HEK293 (cell line): ENCODE data around the gene TMED7.

Experiments
- CTCF ChIA-PET: fragments of 350-600 bp; formaldehyde crosslinking; extraction: SDS; loops from one replicate; lab custom pipeline; 2021; ENCODE audit warnings: antibody characterized with exemption; lab: Yijun Ruan, JAX
- POLR2A ChIA-PET: fragments of 300-600 bp; formaldehyde crosslinking; extraction: SDS; loops from one replicate; lab custom pipeline; 2020; ENCODE audit warnings: antibody characterized with exemption, inconsistent platforms; lab: Yijun Ruan, JAX
- H3K27ac ChIP-seq: fragments of 200-500 bp; sonication (Bioruptor generic); 2 replicates; pipeline ENCODE4 v1.5.1; 2014; ENCODE audit warnings: low read depth, low read length, control low read depth, inconsistent platforms; ENCODE audit errors: extremely low read depth
- H3K36me3 ChIP-seq, 2 experiments: fragments of 200-500 bp in 1 of 2; sonication (Bioruptor generic) in 1 of 2; 1 replicate in 1 of 2; 2 replicates in 1 of 2; pipeline ENCODE4 v1.5.1; 2014 to 2017; ENCODE audit warnings: inconsistent platforms in 2 of 2, low read length in 2 of 2; ENCODE audit not compliant: control insufficient read depth in 2 of 2, insufficient read depth in 1 of 2
- H3K4me1 ChIP-seq: fragments of 200-500 bp; sonication (Bioruptor generic); 2 replicates; pipeline ENCODE4 v1.5.1; 2014; ENCODE audit warnings: mild to moderate bottlenecking, low read length, inconsistent platforms; ENCODE audit not compliant: control insufficient read depth, insufficient read depth
- H3K4me3 ChIP-seq: 2 replicates; pipeline ENCODE4 v1.5.1; 2011; ENCODE audit warnings: low read depth, mild to moderate bottlenecking, control low read depth, low read length, moderate library complexity
- H3K9me3 ChIP-seq: fragments of 200-500 bp; sonication (Bioruptor generic); 2 replicates; pipeline ENCODE4 v1.5.1; 2014; ENCODE audit warnings: low read depth, low read length, inconsistent platforms; ENCODE audit not compliant: control insufficient read depth, insufficient read depth
- AEBP2 ChIP-seq: fragments of 450-650 bp; formaldehyde crosslinking; IDR thresholded peaks from 2 replicates; pipeline ENCODE4 v1.5.1; 2016; ENCODE audit warnings: missing biosample characterization, missing genetic modification characterization, borderline replicate concordance
- BCL11A ChIP-seq: fragments of 450-650 bp; formaldehyde crosslinking; IDR thresholded peaks from 2 replicates; pipeline ENCODE4 v1.5.1; 2016; ENCODE audit warnings: low read depth, missing biosample characterization, missing genetic modification characterization
- BCL11B ChIP-seq: fragments of 450-650 bp; formaldehyde crosslinking; IDR thresholded peaks from 2 replicates; pipeline ENCODE4 v1.5.1; 2016; ENCODE audit warnings: low read depth, missing biosample characterization, missing genetic modification characterization
- IKZF3 ChIP-seq: fragments of 450-650 bp; IDR thresholded peaks from 2 replicates; pipeline ENCODE4 v1.5.0; 2018; ENCODE audit warnings: missing biosample characterization, mild to moderate bottlenecking, missing genetic modification characterization, moderate library complexity
- OSR2 ChIP-seq: fragments of 450-650 bp; formaldehyde crosslinking; IDR thresholded peaks from 2 replicates; pipeline ENCODE4 v1.5.1; 2016; ENCODE audit warnings: missing biosample characterization, missing genetic modification characterization
- OVOL3 ChIP-seq: fragments of 450-650 bp; formaldehyde crosslinking; IDR thresholded peaks from 2 replicates; pipeline ENCODE4 v1.5.1; 2016; ENCODE audit warnings: missing biosample characterization, missing genetic modification characterization
- SETDB1 ChIP-seq: IDR thresholded peaks from one replicate; pipeline ENCODE4 v1.6.1; 2017; ENCODE audit warnings: mild to moderate bottlenecking, low read length, moderate library complexity, mixed read lengths; ENCODE audit not compliant: insufficient read length
- TSHZ1 ChIP-seq: fragments of 450-650 bp; formaldehyde crosslinking; IDR thresholded peaks from 2 replicates; pipeline ENCODE4 v1.5.1; 2016; ENCODE audit warnings: missing biosample characterization, missing genetic modification characterization, borderline replicate concordance
- ZBTB21 ChIP-seq: fragments of 450-650 bp; formaldehyde crosslinking; IDR thresholded peaks from 2 replicates; pipeline ENCODE4 v1.5.1; 2017; ENCODE audit warnings: missing biosample characterization, missing genetic modification characterization
- ZBTB48 ChIP-seq: fragments of 450-650 bp; formaldehyde crosslinking; IDR thresholded peaks from 2 replicates; pipeline ENCODE4 v1.5.1; 2016; ENCODE audit warnings: missing biosample characterization, missing genetic modification characterization
- ZFP41 ChIP-seq: fragments of 450-650 bp; formaldehyde crosslinking; IDR thresholded peaks from 2 replicates; pipeline ENCODE4 v1.5.1; 2016; ENCODE audit warnings: missing biosample characterization, missing genetic modification characterization, borderline replicate concordance
- ZFP69B ChIP-seq: fragments of 450-650 bp; formaldehyde crosslinking; IDR thresholded peaks from 2 replicates; pipeline ENCODE4 v1.5.1; 2016; ENCODE audit warnings: missing biosample characterization, missing genetic modification characterization
- ZNF157 ChIP-seq: fragments of 450-650 bp; formaldehyde crosslinking; IDR thresholded peaks from 2 replicates; pipeline ENCODE4 v1.5.1; 2016; ENCODE audit warnings: missing biosample characterization, missing genetic modification characterization
- ZNF26 ChIP-seq: fragments of 450-650 bp; formaldehyde crosslinking; IDR thresholded peaks from 2 replicates; pipeline ENCODE4 v1.5.1; 2016; ENCODE audit warnings: missing biosample characterization, missing genetic modification characterization
- ZNF274 ChIP-seq, 2 experiments: fragments of 200-500 bp in 1 of 2; fragments of 450-650 bp in 1 of 2; sonication (Bioruptor generic) in 1 of 2; formaldehyde crosslinking in 1 of 2; IDR thresholded peaks; 2 replicates each; pipeline versions ENCODE4 v1.5.1 to v1.6.1; 2014 to 2016; ENCODE audit warnings: borderline replicate concordance in 1 of 2, inconsistent platforms in 1 of 2, low read length in 1 of 2, missing biosample characterization in 1 of 2, missing genetic modification characterization in 1 of 2
- ZNF473 ChIP-seq: fragments of 450-650 bp; formaldehyde crosslinking; IDR thresholded peaks from 2 replicates; pipeline ENCODE4 v1.5.1; 2017; ENCODE audit warnings: missing biosample characterization, missing genetic modification characterization
- ZNF530 ChIP-seq: fragments of 450-650 bp; formaldehyde crosslinking; IDR thresholded peaks from 2 replicates; pipeline ENCODE4 v1.5.1; 2016; ENCODE audit warnings: low read depth, missing biosample characterization, missing genetic modification characterization
- ZNF549 ChIP-seq: fragments of 450-650 bp; IDR thresholded peaks from 2 replicates; pipeline ENCODE4 v1.5.1; 2018; ENCODE audit warnings: missing biosample characterization, missing genetic modification characterization, mild to moderate bottlenecking, inconsistent platforms, moderate library complexity
- ZSCAN30 ChIP-seq: fragments of 450-650 bp; IDR thresholded peaks from 2 replicates; pipeline ENCODE4 v1.5.1; 2018; ENCODE audit warnings: missing biosample characterization, mild to moderate bottlenecking, missing genetic modification characterization, moderate library complexity
- TF ChIP-seq, protein P1 (sequence below): fragments of 450-650 bp; formaldehyde crosslinking; IDR thresholded peaks from 2 replicates; pipeline ENCODE4 v1.5.1; 2016; ENCODE audit warnings: missing biosample characterization, missing genetic modification characterization

Gene TMED7

GRCh38 chr5:115600766-115601165, 25.1 kb downstream of the TMED7 start (continued):
- TF ChIP-seq ZNF157 = no peak
- TF ChIP-seq BCL11A = no peak
- no peak for TF ChIP-seq SETDB1
- no peak for TF ChIP-seq BCL11B (tag by site-specific recombination)
- TF ChIP-seq ZBTB21 (tag by site-specific recombination) = no peak
- no peak for TF ChIP-seq ZSCAN30 (tag by site-specific recombination)
- TF ChIP-seq IKZF3 (tag by site-specific recombination) = no peak
- no peak for TF ChIP-seq ZFP41
- no peak for TF ChIP-seq ZNF549 (tag by site-specific recombination)

GRCh38 chr5:115599924-115600323, 25.9 kb downstream of the TMED7 start:
- peaks cover 0 to 9% of the 10 kb centered on the region in 2 experiments; a peak in 1 of 3 replicates for H3K36me3 ChIP-seq
- TF ChIP-seq ZNF274 (IDR thresholded peaks at IDR 0.05; ENCODE audit: low read length) = no peak
- TF ChIP-seq ZNF274 (tag by site-specific recombination; IDR thresholded peaks at IDR 0.05; ENCODE audit: borderline replicate concordance) = no peak
- TF ChIP-seq ZNF26 (tag by site-specific recombination) = no peak
- no peak for TF ChIP-seq TSHZ1 (tag by site-specific recombination)
- TF ChIP-seq ZNF530 (tag by site-specific recombination) = no peak
- no peak for TF ChIP-seq ZFP69B
- TF ChIP-seq, protein P1, sequence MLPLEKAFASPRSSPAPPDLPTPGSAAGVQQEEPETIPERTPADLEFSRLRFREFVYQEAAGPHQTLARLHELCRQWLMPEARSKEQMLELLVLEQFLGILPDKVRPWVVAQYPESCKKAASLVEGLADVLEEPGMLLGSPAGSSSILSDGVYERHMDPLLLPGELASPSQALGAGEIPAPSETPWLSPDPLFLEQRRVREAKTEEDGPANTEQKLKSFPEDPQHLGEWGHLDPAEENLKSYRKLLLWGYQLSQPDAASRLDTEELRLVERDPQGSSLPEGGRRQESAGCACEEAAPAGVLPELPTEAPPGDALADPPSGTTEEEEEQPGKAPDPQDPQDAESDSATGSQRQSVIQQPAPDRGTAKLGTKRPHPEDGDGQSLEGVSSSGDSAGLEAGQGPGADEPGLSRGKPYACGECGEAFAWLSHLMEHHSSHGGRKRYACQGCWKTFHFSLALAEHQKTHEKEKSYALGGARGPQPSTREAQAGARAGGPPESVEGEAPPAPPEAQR (tag by site-specific recombination) = no peak
- TF ChIP-seq OVOL3 (tag by site-specific recombination) = no peak
- TF ChIP-seq AEBP2 (tag by site-specific recombination) = no peak
- no peak for TF ChIP-seq OSR2
- no peak for TF ChIP-seq ZBTB48 (tag by site-specific recombination)
- no peak for TF ChIP-seq ZNF473 (tag by site-specific recombination)
- TF ChIP-seq, all 188 proteins: peak for 0
- peaks cover 3% of the 10 kb centered on the region for H3K4me1 ChIP-seq
- ChIA-PET CTCF (interaction anchor here (0.7 to 1.0 kb wide), 3 partner anchors 20 to 331 kb away, joined by 3 to 5 read pairs (median 4); no protein-coding TSS in a partner anchor), POLR2A (no interaction called here)
- no peaks in the 10 kb centered on the region for H3K9me3 ChIP-seq
- H3K27ac ChIP-seq = no peak overlapping the region
- no peak overlapping the region for H3K4me3 ChIP-seq
